ENCODE data around the gene ZNF736.
A peak's percentile ranks its signal among the peaks of the same experiment; 100 is the strongest.

Gene ZNF736

DNA sequence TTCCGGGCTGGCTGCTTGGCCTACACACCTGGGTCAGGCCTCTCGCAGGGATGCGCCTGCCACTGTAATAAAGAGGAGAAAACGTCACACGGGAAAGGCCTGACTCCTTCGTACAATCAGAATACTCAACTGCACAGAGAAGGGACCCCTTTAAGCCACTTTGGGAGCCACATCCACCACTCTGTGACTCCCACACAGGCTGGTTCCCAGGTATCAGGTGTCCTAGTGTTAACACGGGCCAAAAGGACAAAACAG, 5.8 kb upstream of the ZNF736 start:
- H3K27ac ChIP-seq (replicated peaks) = peak overlapping the region; percentile 81
- DNase-seq (ENCODE audit: low read depth in 1 of 2, low spot score in 1 of 2) = peak in 1 of 2 experiments; percentile 8

GRCh38 chr7:64310426-64310825, 3.3 kb upstream of the ZNF736 start:
- Histone ChIP-seq H3K27me3 (ENCODE audit: insufficient read depth, poor library complexity, severe bottlenecking) (no peaks in the 10 kb centered on the region), H3K27ac (replicated peaks) (no peak overlapping the region), H3K4me3 (replicated peaks; ENCODE audit: insufficient read depth, low read length) (no peak overlapping the region)
- TF ChIP-seq POLR2AphosphoS5 (IDR thresholded peaks at IDR 0.05; ENCODE audit: low read depth) (no peak), REST (IDR thresholded peaks at IDR 0.05; ENCODE audit: insufficient replicate concordance, low read depth) (no peak), SPI1 (IDR thresholded peaks at IDR 0.05; ENCODE audit: borderline replicate concordance, low read depth) (no peak), GABPA (IDR thresholded peaks at IDR 0.05; ENCODE audit: low read depth) (no peak)
- TF ChIP-seq, protein P1, sequence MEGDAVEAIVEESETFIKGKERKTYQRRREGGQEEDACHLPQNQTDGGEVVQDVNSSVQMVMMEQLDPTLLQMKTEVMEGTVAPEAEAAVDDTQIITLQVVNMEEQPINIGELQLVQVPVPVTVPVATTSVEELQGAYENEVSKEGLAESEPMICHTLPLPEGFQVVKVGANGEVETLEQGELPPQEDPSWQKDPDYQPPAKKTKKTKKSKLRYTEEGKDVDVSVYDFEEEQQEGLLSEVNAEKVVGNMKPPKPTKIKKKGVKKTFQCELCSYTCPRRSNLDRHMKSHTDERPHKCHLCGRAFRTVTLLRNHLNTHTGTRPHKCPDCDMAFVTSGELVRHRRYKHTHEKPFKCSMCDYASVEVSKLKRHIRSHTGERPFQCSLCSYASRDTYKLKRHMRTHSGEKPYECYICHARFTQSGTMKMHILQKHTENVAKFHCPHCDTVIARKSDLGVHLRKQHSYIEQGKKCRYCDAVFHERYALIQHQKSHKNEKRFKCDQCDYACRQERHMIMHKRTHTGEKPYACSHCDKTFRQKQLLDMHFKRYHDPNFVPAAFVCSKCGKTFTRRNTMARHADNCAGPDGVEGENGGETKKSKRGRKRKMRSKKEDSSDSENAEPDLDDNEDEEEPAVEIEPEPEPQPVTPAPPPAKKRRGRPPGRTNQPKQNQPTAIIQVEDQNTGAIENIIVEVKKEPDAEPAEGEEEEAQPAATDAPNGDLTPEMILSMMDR (IDR thresholded peaks at IDR 0.05; ENCODE audit: insufficient read depth, low read length) = no peak
- DNase-seq (ENCODE audit: low read depth in 1 of 2, low spot score in 1 of 2) = no peak

More for the DNA sequence above, 5.8 kb upstream of the ZNF736 start:
- no peak for TF ChIP-seq REST (IDR thresholded peaks at IDR 0.05; ENCODE audit: insufficient replicate concordance, low read depth)
- TF ChIP-seq POLR2AphosphoS5 (IDR thresholded peaks at IDR 0.05; ENCODE audit: low read depth) = no peak
- no peak for TF ChIP-seq SPI1 (IDR thresholded peaks at IDR 0.05; ENCODE audit: borderline replicate concordance, low read depth)
- TF ChIP-seq, protein P1 (IDR thresholded peaks at IDR 0.05; ENCODE audit: insufficient read depth, low read length) = no peak
- TF ChIP-seq GABPA (IDR thresholded peaks at IDR 0.05; ENCODE audit: low read depth) = no peak
- peak overlapping the region; percentile 44 for H3K4me3 ChIP-seq (replicated peaks; ENCODE audit: insufficient read depth, low read length)
- no peaks in the 10 kb centered on the region for H3K27me3 ChIP-seq (ENCODE audit: insufficient read depth, poor library complexity, severe bottlenecking)

DNA sequence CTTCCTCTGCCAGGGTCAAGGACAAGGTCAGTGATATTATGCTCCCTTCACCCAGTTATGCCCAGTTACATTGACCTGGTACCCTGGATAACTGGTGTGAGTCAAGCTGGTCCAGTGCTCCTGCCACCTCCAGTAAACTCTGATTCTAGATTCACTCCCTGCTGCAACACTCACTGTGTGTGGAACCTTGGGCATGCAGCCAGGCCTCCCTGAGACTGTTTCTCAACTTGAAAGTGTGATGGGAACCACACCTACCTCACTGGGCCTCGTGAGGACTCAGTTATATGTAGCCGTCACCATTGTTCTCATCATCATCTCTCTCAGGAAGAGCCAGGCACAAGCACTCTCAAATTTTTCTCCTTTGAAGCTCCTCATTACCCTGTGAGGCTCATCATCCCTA, 935 bp upstream of the ZNF736 start:
- Histone ChIP-seq H3K27ac (replicated peaks) (no peak overlapping the region), H3K27me3 (ENCODE audit: insufficient read depth, poor library complexity, severe bottlenecking) (no peaks in the 10 kb centered on the region), H3K4me3 (replicated peaks; ENCODE audit: insufficient read depth, low read length) (no peak overlapping the region)
- no peak for DNase-seq (ENCODE audit: low read depth in 1 of 2, low spot score in 1 of 2)
- TF ChIP-seq SPI1 (IDR thresholded peaks at IDR 0.05; ENCODE audit: borderline replicate concordance, low read depth) (no peak), REST (IDR thresholded peaks at IDR 0.05; ENCODE audit: insufficient replicate concordance, low read depth) (no peak), POLR2AphosphoS5 (IDR thresholded peaks at IDR 0.05; ENCODE audit: low read depth) (no peak), GABPA (IDR thresholded peaks at IDR 0.05; ENCODE audit: low read depth) (no peak)
- TF ChIP-seq, protein P1 (IDR thresholded peaks at IDR 0.05; ENCODE audit: insufficient read depth, low read length) = no peak
